Suprapubic skin (tissue), 4 donors: ENCODE results near the gene SMYD3. TPM values are rescaled to one million over a fixed set of nuclear protein-coding genes. Genes with fewer than 3 reads are reported as not detected.
A peak's percentile ranks its signal among the peaks of the same experiment; 100 is the strongest.

Experiments
- DNase-seq, 2 donors: peaks; one replicate each; pipeline ENCODE4 v3.0.0-alpha.2; 2019; ENCODE audit warnings: low spot score in 2 of 2
- H3K27ac ChIP-seq: fragments of 200-600 bp; sonication (generic); one replicate; pipeline ENCODE4 v1.5.1; 2019
- H3K27me3 ChIP-seq: fragments of 200-600 bp; sonication (generic); one replicate; pipeline ENCODE4 v1.5.1; 2019
- H3K36me3 ChIP-seq: fragments of 200-600 bp; sonication (generic); one replicate; pipeline ENCODE4 v1.5.1; 2019
- H3K4me1 ChIP-seq: fragments of 200-600 bp; sonication (generic); one replicate; pipeline ENCODE4 v1.5.1; 2019
- H3K4me3 ChIP-seq: fragments of 200-600 bp; sonication (generic); one replicate; pipeline ENCODE4 v1.5.1; 2019; ENCODE audit warnings: mild to moderate bottlenecking
- H3K9me3 ChIP-seq: fragments of 200-600 bp; sonication (generic); one replicate; pipeline ENCODE4 v1.5.1; 2019
- EP300 ChIP-seq: sonication (generic); formaldehyde crosslinking; IDR thresholded peaks from one replicate; pipeline ENCODE4 v1.6.1; 2017; ENCODE audit warnings: antibody characterized with exemption
- POLR2A ChIP-seq, 2 donors: fragments of 450-650 bp; IDR thresholded peaks; one replicate each; pipeline ENCODE4 v1.6.1; 2017; ENCODE audit warnings: antibody characterized with exemption in 2 of 2, mild to moderate bottlenecking in 2 of 2, moderate library complexity in 2 of 2
- POLR2AphosphoS5 ChIP-seq, 3 donors: sonication (generic); formaldehyde crosslinking; IDR thresholded peaks; one replicate each; pipeline ENCODE4 v1.6.1; 2017; ENCODE audit warnings: antibody characterized with exemption in 3 of 3
- WGBS: methylation state at CpG from one replicate; pipeline ENCODE4 v1.1.5; 2018; 5-methylcytosine and 5-hydroxymethylcytosine counted together
- total RNA-seq, 4 donors: library from RNA; depleted of rRNA; stranded (reverse); fragments of >200 nt; gene quantifications; one replicate each; pipeline ENCODE4 v1.1.0, GENCODE V29; 2016
- TF ChIP-seq, protein P1 (sequence below), 2 donors: fragments of 200-600 bp in 1 of 2; fragments of 450-650 bp in 1 of 2; sonication (generic) in 1 of 2; IDR thresholded peaks; one replicate each; pipeline ENCODE4 v1.5.1; 2016 to 2019; ENCODE audit warnings: antibody characterized with exemption in 2 of 2, mild to moderate bottlenecking in 1 of 2, moderate library complexity in 1 of 2

Gene SMYD3
- total RNA-seq, 4 donors from 2014 or later: 14.5 to 33.6 (median 18.9) TPM

DNA sequence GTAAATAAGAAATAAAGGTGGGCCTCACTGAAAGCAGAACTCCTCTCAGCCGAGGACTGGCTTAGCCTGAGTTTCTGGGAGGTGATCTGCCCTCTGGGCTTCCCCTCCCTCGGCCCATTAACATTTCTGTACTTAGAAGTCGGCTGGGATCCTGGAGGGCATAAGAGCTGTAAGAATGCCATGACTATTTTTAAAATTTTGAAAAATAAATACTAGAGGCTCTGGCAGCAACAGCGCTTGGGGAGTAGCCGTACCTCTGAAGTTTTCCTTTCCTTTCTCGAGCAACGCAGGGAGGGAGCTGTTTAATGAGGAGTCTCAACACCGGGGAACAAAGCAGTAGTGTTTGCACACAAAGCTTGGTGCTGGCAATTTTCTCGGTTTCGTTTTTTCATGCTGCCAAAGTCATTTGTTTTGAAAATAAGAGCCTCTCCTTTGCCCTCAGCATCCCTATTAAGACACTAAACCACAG, 498.7 kb downstream of the SMYD3 start:
- H3K36me3 ChIP-seq: no peaks in the 10 kb centered on the region
- peak overlapping the region; percentile 26 for H3K4me3 ChIP-seq
- H3K9me3 ChIP-seq: no peaks in the 10 kb centered on the region
- TF ChIP-seq, protein P1, sequence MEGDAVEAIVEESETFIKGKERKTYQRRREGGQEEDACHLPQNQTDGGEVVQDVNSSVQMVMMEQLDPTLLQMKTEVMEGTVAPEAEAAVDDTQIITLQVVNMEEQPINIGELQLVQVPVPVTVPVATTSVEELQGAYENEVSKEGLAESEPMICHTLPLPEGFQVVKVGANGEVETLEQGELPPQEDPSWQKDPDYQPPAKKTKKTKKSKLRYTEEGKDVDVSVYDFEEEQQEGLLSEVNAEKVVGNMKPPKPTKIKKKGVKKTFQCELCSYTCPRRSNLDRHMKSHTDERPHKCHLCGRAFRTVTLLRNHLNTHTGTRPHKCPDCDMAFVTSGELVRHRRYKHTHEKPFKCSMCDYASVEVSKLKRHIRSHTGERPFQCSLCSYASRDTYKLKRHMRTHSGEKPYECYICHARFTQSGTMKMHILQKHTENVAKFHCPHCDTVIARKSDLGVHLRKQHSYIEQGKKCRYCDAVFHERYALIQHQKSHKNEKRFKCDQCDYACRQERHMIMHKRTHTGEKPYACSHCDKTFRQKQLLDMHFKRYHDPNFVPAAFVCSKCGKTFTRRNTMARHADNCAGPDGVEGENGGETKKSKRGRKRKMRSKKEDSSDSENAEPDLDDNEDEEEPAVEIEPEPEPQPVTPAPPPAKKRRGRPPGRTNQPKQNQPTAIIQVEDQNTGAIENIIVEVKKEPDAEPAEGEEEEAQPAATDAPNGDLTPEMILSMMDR (IDR thresholded peaks at IDR 0.05): no peak
- no peak for TF ChIP-seq POLR2A (IDR thresholded peaks at IDR 0.05)
- TF ChIP-seq EP300: no peak
- TF ChIP-seq POLR2AphosphoS5 (IDR thresholded peaks at IDR 0.05): no peak
- WGBS: 59% methylated on average over 10 of the region's 10 CpGs
- no peak for DNase-seq
- H3K4me1 ChIP-seq: peaks cover 28% of the 10 kb centered on the region
- no peaks in the 10 kb centered on the region for H3K27me3 ChIP-seq
- H3K27ac ChIP-seq: peak overlapping the region; percentile 61

DNA sequence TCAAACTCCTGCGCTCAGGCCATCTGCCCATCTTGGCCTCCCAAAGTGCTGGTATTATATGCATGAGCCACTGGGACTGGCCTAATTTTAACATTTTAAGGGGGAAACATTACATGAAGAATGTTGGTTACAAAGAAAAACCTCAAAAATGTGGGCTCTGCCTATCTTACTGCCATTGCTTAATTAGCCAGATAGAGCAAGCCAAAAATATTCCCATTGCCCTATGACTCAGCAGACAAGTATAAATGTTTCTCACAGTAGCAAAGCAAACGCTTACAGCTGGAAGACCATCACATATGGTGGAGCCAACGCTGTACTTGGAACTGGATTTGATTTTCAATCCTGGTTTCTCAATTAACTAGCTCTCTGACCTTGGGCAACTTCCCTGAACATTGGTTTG, 502.0 kb downstream of the SMYD3 start:
- peaks cover 31% of the 10 kb centered on the region for H3K4me1 ChIP-seq
- no peaks in the 10 kb centered on the region for H3K27me3 ChIP-seq
- no peak for TF ChIP-seq POLR2AphosphoS5 (IDR thresholded peaks at IDR 0.05)
- TF ChIP-seq, protein P1 (IDR thresholded peaks at IDR 0.05): no peak
- no peak for TF ChIP-seq POLR2A (IDR thresholded peaks at IDR 0.05)
- no peak for TF ChIP-seq EP300
- H3K4me3 ChIP-seq: no peak overlapping the region
- no peaks in the 10 kb centered on the region for H3K36me3 ChIP-seq
- no peaks in the 10 kb centered on the region for H3K9me3 ChIP-seq
- 48% methylated on average over 3 of the region's 3 CpGs for whole genome bisulfite sequencing
- DNase-seq: no peak
- H3K27ac ChIP-seq: no peak overlapping the region

DNA sequence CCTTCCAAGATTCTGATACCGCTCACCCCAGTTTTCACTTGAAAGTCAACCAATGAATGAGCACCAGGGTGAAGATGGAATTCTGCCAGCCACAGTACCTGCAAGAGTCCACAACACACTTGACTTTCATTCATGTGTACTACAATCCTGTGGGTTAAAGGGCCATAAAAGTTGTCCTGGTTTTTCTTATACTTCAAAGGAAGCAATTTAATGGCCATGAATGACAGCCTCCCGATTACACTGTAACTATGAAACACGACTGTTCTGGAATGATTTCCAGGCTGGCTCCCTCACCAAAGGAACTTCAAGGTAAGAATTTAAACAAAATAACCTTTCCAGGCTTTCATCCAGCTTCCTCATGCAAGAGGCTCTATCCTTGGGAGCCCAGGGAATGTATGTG, 502.8 kb downstream of the SMYD3 start:
- H3K9me3 ChIP-seq: no peaks in the 10 kb centered on the region
- no peaks in the 10 kb centered on the region for H3K27me3 ChIP-seq
- no peak overlapping the region for H3K27ac ChIP-seq
- 65% methylated on average over 3 of the region's 3 CpGs for WGBS
- no peak overlapping the region for H3K4me3 ChIP-seq
- H3K4me1 ChIP-seq: peaks cover 31% of the 10 kb centered on the region
- TF ChIP-seq POLR2A (IDR thresholded peaks at IDR 0.05): no peak
- TF ChIP-seq, protein P1 (IDR thresholded peaks at IDR 0.05): no peak
- TF ChIP-seq POLR2AphosphoS5 (IDR thresholded peaks at IDR 0.05): no peak
- no peak for DNase-seq
- H3K36me3 ChIP-seq: no peaks in the 10 kb centered on the region

DNA sequence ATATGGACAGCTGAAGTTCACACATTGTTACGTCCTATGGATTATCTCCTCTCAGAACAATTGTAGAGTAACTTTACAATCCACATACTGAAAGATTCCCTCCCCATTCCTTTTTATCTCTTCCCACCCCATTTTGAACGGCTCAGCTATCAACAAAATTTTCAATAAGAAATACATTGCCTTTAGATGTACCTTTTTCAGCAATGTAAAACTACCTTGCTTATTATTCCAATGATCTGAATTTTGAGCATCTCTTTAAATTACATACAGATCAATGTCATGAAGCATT, 503.7 kb downstream of the SMYD3 start:
- no peak for TF ChIP-seq POLR2AphosphoS5 (IDR thresholded peaks at IDR 0.05)
- TF ChIP-seq, protein P1 (IDR thresholded peaks at IDR 0.05): no peak
- no peak for TF ChIP-seq POLR2A (IDR thresholded peaks at IDR 0.05)
- TF ChIP-seq EP300: no peak
- Histone ChIP-seq H3K4me3 (no peak overlapping the region), H3K27ac (no peak overlapping the region), H3K9me3 (no peaks in the 10 kb centered on the region), H3K36me3 (no peaks in the 10 kb centered on the region), H3K4me1 (peaks cover 22% of the 10 kb centered on the region), H3K27me3 (no peaks in the 10 kb centered on the region)
- no peak for DNase-seq
- 61% methylated on average over 2 of the region's 2 CpGs for WGBS

DNA sequence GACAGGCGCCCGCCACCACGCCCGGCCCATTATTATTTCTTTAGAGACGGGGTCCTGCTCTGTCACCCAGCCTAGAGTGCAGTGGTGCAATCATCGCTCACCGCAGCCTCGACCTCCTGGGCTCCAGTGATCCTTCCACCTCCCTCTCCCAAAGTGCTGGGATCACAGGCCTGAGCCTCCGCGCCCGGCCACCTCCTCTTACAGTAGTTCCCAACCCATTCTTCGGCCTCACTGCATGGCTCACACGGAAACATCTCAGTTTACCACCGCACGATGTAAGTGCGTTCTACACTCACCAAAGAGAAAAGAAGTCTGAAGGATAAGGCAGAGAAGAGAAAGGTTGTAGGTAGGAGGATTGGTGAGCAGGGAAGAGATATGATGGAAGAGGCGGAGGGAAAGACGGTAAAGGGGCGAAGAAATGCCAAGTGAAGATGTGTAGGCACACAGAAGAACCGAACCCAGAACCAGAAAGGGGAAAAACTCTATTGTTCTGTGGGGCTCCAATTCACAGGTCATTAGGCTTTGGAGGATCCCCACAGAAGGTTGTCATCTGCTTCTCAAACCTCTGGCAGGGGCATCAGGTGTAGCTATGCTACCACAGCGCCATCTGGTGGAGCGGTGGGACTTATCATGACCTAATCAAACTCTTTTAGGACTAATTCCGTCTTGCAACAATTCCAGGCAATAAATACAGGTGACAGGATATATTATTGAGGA, 504.2 kb downstream of the SMYD3 start:
- TF ChIP-seq, protein P1 (IDR thresholded peaks at IDR 0.05): peak; percentile 77 to 82
- no peak for TF ChIP-seq EP300

More for the DNA sequence above, 504.2 kb downstream of the SMYD3 start:
- H3K36me3 ChIP-seq: no peaks in the 10 kb centered on the region
- H3K27ac ChIP-seq: no peak overlapping the region
- H3K4me3 ChIP-seq: no peak overlapping the region
- peak; percentile 85 to 91 for DNase-seq
- no peaks in the 10 kb centered on the region for H3K9me3 ChIP-seq
- H3K27me3 ChIP-seq: no peaks in the 10 kb centered on the region
- peaks cover 17% of the 10 kb centered on the region for H3K4me1 ChIP-seq
- 80% methylated on average over 23 of the region's 23 CpGs for WGBS
